Cardiac fibroblast (primary cell): ENCODE results near the gene RTL10.

ENCODE experiments used
- DNase-seq, 2 donors: peaks; one replicate each; pipeline versions ENCODE4 v3.0.0 to v3.0.0-alpha.2; 2010; ENCODE audit warnings: low read depth in 2 of 2
- H3K4me3 ChIP-seq, 2 donors: replicated peaks in 1 of 2; 1 replicate in 1 of 2; 2 replicates in 1 of 2; pipeline ENCODE4 v1.5.1; 2011; ENCODE audit warnings: low read depth in 2 of 2, low read length in 2 of 2, mild to moderate bottlenecking in 2 of 2, moderate library complexity in 1 of 2
- CTCF ChIP-seq: IDR thresholded peaks from one replicate; pipeline ENCODE4 v1.5.1; 2011; ENCODE audit warnings: low read depth, mild to moderate bottlenecking, low read length, inconsistent platforms

The RTL10 gene

GRCh38 chr22:19851291-19852176 lies 3.1 kb downstream of the RTL10 start:
- DNase-seq: no peak
- no peak overlapping the region for H3K4me3 ChIP-seq
- no peak for TF ChIP-seq CTCF

GRCh38 chr22:19850763-19851109 lies 3.9 kb downstream of the RTL10 start:
- no peak for DNase-seq
- H3K4me3 ChIP-seq: no peak overlapping the region
- TF ChIP-seq CTCF: no peak

GRCh38 chr22:19849835-19850762 lies 4.6 kb downstream of the RTL10 start:
- no peak for DNase-seq
- TF ChIP-seq CTCF: no peak
- H3K4me3 ChIP-seq: no peak overlapping the region

GRCh38 chr22:19848298-19849224 lies 6.1 kb downstream of the RTL10 start:
- no peak for TF ChIP-seq CTCF
- H3K4me3 ChIP-seq: no peak overlapping the region
- peak in 1 of 2 donors; percentile 44 for DNase-seq

- TF ChIP-seq CTCF: no peak
- no peak overlapping the region for H3K4me3 ChIP-seq
- no peak for DNase-seq
Observed at GRCh38 chr22:19847345-19847632, 7.4 kb downstream of the RTL10 start.

GRCh38 chr22:19846620-19847344 lies 7.9 kb downstream of the RTL10 start:
- H3K4me3 ChIP-seq: no peak overlapping the region
- no peak for DNase-seq
- no peak for TF ChIP-seq CTCF
